Measurements from ENCODE around the gene LRRC59. TPM values are rescaled to one million over a fixed set of nuclear protein-coding genes. Genes with fewer than 3 reads are reported as not detected.
A peak's percentile ranks its signal among the peaks of the same experiment; 100 is the strongest.

Gene LRRC59
- total RNA-seq, 1 experiment from 2014 or later = 221 TPM

- ChIA-PET CTCF (interaction anchor here (0.8 to 2.0 kb wide), 3 partner anchors 16 to 18 kb away, joined by 5 to 11 read pairs (median 6); partner anchors contain the start of gene LRRC59), POLR2A (interaction anchor here (1.1 to 1.7 kb wide), 3 partner anchors 10 to 18 kb away, joined by 4 to 6 read pairs (median 4); partner anchors contain the start of gene LRRC59), RAD21 (ENCODE audit: low non-redundant PET in 1 of 2, low total read pairs in 2 of 2, uncharacterized antibody in 2 of 2, unreplicated experiment in 2 of 2) (no interaction called here)
- H3K4me2 ChIP-seq (ENCODE audit: low read length) = no peak overlapping the region
- no TSS peak for BruUV-seq (replicated peaks)
- DNase-seq (ENCODE audit: low read depth, low spot score) (no peak), ATAC-seq (peak; percentile 65)
- no peaks in the 10 kb centered on the region for H3K9me3 ChIP-seq (ENCODE audit: control insufficient read depth in 1 of 2, insufficient read depth in 1 of 2, low read depth in 1 of 2, low read length in 2 of 2)
- peaks cover 44 to 68% of the 10 kb centered on the region in 2 experiments for H3K36me3 ChIP-seq (ENCODE audit: control insufficient read depth in 1 of 2, insufficient read depth in 2 of 2, low read length in 2 of 2)
- no peak overlapping the region for H2AFZ ChIP-seq (ENCODE audit: low read depth, low read length, poor library complexity, severe bottlenecking)
- intact Hi-C loops (cut with micrococcal nuclease) = no loop called here
- H3K9ac ChIP-seq (ENCODE audit: low read length) = no peak overlapping the region
- no peaks in the 10 kb centered on the region for H3K4me1 ChIP-seq (ENCODE audit: control insufficient read depth in 1 of 2, insufficient read depth in 2 of 2, low read length in 2 of 2)
- no peak overlapping the region for H3K27ac ChIP-seq (ENCODE audit: low read depth, low read length)
- no peaks in the 10 kb centered on the region for H4K20me1 ChIP-seq (ENCODE audit: insufficient read depth)
- no peak overlapping the region for H3K4me3 ChIP-seq (replicated peaks in 1 of 2; ENCODE audit: low read depth in 1 of 2, low read length in 2 of 2)
- TF ChIP-seq EGR1 (IDR thresholded peaks at IDR 0.05; ENCODE audit: low read depth) (no peak), YY1 (IDR thresholded peaks at IDR 0.05; ENCODE audit: extremely low read depth, insufficient replicate concordance, low read depth, low read length) (no peak), CTCF (IDR thresholded peaks at IDR 0.05 in 2 of 3, conservative IDR thresholded peaks at IDR 0.05 in 1 of 3; ENCODE audit: borderline replicate concordance in 1 of 3, insufficient read depth in 1 of 3, low read depth in 2 of 3, low read length in 2 of 3) (peak in 2 of 3 experiments; percentile 27 to 53; a peak in 3 of 6 replicates), EZH2 (IDR thresholded peaks at IDR 0.05) (no peak), JUND (IDR thresholded peaks at IDR 0.05) (peak; percentile 34), ZNF274 (IDR thresholded peaks at IDR 0.05; ENCODE audit: low read depth, low read length) (no peak), RAD21 (IDR thresholded peaks at IDR 0.05; ENCODE audit: low read depth) (no peak), SIN3A (IDR thresholded peaks at IDR 0.05; ENCODE audit: low read depth) (0 out of 2 replicates have a peak, but pooled peaks have one; percentile 29), CEBPB (IDR thresholded peaks at IDR 0.05; ENCODE audit: low read depth) (no peak), REST (IDR thresholded peaks at IDR 0.05; ENCODE audit: low read depth) (no peak), ZFX (IDR thresholded peaks at IDR 0.05) (peak; percentile 14; the same call in 1 of the 2 replicates), POLR2AphosphoS5 (IDR thresholded peaks at IDR 0.05; ENCODE audit: low read depth, low read length) (peak; percentile 56), CBX3 (IDR thresholded peaks at IDR 0.05; ENCODE audit: low read depth) (no peak), FOSL1 (IDR thresholded peaks at IDR 0.05; ENCODE audit: low read depth) (no peak), EZH2phosphoT487 (IDR thresholded peaks at IDR 0.05; ENCODE audit: borderline replicate concordance) (no peak), MAX (IDR thresholded peaks at IDR 0.05) (no peak), SP1 (IDR thresholded peaks at IDR 0.05; ENCODE audit: low read depth) (no peak), SRF (IDR thresholded peaks at IDR 0.05; ENCODE audit: low read depth) (no peak), ATF3 (IDR thresholded peaks at IDR 0.05) (no peak), POLR2A (IDR thresholded peaks at IDR 0.05; ENCODE audit: borderline replicate concordance, extremely low read depth, insufficient read depth, insufficient read length) (no peak)
- no peaks in the 10 kb centered on the region for H3K27me3 ChIP-seq (ENCODE audit: insufficient read depth, low read length)
- no peaks in the 10 kb centered on the region for H3K9me2 ChIP-seq (ENCODE audit: insufficient read depth)
- peaks cover 15% of the 10 kb centered on the region for H3K79me2 ChIP-seq (ENCODE audit: insufficient read depth, low read length)
Observed at GRCh38 chr17:50380369-50381259, 16.7 kb downstream of the LRRC59 start.
